GM18907 (cell line): ENCODE measurements around the gene ANKFY1.

Source experiments
- ATAC-seq: cut with Tn5 transposase; IDR thresholded peaks from one replicate; pipeline ENCODE4 v1.9.1; 2021; ENCODE audit warnings: mild to moderate bottlenecking, moderate library complexity; ENCODE audit not compliant: unreplicated experiment

ANKFY1 gene

DNA sequence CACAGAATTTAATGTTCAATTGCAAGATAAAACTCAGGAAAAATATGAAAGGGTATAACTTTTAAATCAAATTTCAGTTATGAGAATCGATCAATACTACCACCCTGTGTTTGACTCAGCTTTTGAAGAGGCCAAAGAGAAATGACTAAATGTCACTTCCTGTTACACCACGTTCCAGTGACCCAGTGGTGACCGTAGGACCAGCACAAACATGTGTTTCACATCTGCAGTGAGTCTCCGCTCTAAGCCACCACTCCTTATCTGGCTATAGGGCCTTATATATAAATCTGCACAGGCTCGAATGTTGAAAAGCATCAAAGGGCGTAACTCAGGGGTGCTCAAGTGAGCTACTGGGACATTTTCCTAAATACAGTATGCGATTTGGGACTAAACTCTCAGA lies 84.7 kb downstream of the ANKFY1 start:
- ATAC-seq = no peak

DNA sequence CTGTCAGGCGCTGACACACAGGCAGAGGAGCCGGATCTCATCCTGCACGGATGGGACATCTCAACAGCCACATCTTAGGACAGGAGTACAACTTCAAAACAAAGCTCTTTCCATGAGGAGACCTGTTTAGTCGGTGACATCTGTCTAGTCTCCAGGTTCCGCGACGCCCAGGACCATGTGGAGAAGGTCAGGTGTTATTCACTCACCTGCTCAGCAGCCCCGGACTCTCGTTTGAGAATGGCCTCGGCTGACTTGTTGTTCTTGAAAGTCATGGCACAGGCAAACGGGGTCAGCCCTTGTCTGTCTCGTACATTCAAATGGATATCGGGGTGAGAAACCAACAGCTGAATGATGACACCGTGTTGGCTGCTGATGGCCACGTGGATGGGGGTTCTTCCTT lies 85.1 kb downstream of the ANKFY1 start:
- no peak for ATAC-seq

GRCh38 chr17:4177806-4178205 lies 86.0 kb downstream of the ANKFY1 start:
- ATAC-seq = no peak

DNA sequence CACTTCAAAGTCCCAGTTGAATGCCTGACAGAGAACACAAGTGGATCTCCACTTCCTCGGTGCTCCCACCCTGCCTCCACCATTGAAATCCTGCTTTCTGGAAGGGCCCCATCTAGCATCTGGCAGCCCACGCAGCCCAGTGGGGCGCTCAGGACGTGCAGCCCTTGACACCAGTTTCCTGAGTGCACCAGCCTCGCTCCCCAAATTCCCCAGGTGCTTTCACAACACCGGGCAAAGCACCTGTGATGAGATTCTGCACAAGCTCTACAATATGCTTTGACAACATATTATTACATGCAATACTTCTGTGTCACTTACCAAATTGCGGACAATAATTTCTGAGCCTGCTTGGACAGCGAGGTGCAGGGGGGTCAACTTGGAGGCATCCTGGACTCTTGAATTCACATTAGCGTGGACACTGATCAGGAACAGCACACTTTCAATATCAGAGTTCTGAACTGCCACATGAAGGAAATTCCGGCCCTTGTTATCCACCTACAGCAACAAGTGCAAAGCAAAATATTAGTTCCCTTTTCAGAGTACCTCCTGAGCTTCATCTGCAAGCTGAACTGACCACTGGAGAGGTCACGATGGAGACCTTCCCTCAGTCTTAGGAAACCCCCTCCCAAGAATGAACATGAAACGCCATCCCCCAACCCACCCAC lies 86.8 kb downstream of the ANKFY1 start:
- ATAC-seq = no peak

DNA sequence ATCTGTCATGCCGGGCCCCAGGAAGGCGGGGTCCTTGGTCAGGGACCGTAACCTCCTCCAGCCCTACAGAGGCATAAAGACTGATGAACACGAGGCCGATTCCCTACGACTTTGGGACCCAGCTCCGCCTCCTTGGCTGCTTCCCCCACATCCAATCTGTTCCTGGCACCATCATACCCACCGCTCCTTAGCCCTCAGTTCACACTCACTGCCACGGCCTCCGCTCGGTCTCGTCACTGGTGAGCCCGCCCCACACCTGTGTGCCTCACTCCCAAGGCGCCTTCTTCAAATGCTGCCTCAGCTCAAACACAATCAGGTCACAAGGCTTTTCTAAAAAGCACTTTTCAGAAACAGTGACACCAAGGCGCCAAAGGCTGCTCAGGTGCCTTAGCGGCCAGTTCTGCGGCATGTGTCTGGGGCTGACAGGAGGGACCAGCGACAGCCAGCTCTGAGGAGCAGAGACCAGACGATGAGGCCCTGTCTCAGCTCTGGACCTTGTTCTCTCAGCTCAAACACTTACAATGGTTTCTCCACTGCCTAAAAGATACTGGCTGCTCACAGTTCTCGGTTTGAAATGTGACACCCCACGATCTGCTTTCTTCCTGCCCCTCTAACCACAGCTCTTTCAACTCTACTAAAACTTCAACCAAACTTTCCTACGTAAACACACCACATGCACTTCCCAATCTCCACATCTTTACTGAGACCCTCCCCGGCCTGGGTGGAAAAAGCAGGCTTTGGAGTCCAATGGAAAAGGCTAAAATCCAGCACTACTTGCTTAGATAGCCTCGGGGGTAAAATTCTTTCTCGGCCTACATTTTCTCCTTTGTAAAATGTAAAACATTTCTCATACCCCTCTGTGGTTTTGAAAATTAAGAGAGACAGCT lies 87.6 kb downstream of the ANKFY1 start:
- no peak for ATAC-seq

DNA sequence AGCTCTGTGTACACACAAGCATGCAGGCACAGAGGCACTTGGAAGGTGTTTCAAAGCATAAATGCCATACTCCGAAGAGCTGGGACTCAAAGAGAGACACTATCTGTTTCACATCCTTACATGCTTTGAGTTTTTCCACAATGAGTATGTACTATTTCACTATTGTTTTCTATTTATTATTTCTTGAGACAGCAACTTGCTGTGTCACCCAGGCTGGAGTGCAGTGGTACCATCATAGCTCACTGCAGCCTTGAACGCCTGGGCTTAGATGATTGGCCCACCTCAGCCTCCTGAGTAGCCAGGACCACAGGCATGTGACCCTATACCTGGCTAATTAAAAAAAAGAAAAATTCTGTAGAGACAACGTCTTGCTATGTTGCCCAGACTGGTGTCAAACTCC lies 89.2 kb downstream of the ANKFY1 start:
- ATAC-seq = no peak

DNA sequence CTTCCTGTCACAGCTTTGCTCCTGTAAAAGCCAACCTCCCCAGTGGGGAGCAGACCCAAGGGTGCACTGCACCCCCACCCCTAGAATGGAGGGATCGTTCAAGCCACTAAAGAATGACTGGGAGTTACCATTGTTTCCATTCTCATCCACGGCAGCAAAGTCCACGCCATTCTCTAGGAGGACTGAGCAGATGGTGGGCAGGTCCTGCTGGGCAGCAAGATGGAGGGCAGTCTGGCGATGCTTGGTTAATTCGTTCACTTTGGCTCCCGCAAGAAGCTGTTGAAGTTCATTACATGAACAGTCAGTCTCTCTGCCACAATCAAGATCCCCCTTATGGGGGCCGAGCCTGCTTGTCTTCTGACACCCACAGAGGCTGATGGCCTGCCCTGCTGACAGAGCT lies 90.0 kb downstream of the ANKFY1 start:
- ATAC-seq = no peak

DNA sequence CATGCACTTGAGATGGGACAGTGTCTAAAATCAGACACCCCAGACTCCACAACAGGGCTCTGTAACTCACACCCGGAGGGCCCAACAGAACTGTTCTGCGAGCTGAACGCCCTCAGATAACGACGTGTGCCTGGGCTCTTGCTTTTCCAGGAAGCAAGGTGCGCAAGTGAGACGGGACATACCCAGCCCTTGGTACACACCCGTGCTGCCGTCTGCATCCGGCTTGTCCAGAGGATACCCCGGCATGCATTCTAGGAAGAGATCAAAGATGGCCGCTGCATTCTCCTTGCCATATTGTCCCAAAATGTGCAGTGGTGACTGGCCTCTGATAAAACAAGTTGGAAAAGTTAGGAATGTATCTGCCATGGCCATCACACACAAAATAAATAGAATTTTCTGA lies 91.4 kb downstream of the ANKFY1 start:
- ATAC-seq = no peak

- ATAC-seq = no peak
Measured at GRCh38 chr17:4170639-4171280, 93.0 kb downstream of the ANKFY1 start.

GRCh38 chr17:4167786-4168185 lies 96.0 kb downstream of the ANKFY1 start:
- no peak for ATAC-seq

DNA sequence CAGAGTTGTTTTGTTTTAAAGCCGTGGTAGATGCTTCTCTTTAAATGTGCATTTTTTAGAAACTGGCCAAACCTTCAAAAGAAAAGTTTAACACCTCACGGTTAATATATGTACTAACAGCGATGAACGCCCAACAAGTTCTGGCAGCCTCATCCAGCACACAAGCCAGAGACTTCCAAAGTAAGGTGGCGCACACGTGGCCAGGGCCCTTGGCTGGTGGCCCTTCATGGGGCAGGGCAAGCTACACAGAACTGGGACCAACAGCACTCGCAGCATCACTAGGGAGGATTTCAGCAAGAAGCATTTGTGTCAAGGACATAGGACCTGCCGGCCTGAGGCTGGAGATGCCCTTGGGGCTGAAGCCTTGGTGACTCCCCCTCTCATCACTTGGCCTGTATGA lies 97.4 kb downstream of the ANKFY1 start:
- ATAC-seq = no peak

GRCh38 chr17:4165301-4166010 lies 98.3 kb downstream of the ANKFY1 start:
- no peak for ATAC-seq

DNA sequence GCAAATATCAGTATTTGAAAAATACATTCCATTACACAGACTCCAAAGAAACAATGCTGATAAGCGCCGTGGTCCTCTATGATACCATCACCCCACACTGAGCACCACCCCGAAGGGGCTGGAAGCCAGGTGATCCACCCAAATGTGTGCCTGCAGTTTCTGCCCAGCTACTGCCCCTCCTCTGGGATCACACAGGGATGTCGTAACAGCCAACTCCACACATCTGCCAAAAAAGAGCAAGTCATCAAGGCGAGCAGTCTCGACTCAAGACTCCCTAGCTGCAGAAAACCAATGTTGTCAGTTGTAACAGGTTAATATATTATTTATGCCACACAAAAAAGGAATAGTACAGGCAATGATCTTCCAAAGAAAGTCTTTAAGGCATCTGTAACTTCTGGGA lies 99.8 kb downstream of the ANKFY1 start:
- no peak for ATAC-seq

GRCh38 chr17:4162775-4163466 lies 100.9 kb downstream of the ANKFY1 start:
- ATAC-seq = no peak

- ATAC-seq = no peak
Measured at GRCh38 chr17:4162321-4162720, 101.5 kb downstream of the ANKFY1 start.

GRCh38 chr17:4161967-4162305 lies 101.8 kb downstream of the ANKFY1 start:
- ATAC-seq = no peak

DNA sequence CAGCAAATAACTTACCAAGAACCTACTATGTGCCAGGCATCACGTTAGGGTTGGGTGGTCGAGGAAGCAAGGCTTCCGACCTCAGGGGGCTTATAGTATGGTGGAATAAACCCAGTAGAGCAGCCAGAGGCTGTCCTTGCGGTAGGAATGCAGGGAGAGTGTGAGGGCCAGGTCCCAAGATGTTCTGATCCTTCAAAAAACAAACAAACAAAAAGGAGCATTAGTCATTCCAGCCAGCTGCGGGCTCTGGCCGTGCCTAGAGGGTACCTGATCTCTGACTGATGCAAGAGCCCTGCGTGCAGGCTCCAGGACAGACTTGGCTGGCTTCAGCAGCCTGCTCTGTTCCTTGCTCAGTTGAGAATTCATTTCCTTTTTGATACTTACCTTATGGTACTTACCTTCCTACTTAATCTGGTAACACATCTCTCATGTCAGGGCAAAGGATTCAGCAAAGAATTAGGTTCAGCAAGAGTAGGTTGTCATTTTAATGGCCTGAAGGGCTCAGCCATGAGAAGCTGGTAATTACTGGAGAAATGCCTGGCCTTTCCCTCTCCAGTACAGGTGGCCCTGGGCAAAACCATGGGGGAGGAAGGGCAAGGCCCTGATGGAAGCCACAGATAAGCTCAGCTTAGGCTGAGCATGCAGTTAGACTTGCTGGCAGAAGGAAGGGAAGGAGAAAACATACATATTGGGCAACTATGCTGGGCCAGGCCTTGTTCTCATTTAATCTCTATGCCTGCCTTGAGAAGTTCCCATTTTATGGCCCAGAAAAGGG lies 102.4 kb downstream of the ANKFY1 start:
- ATAC-seq = no peak

- no peak for ATAC-seq
Measured at GRCh38 chr17:4160294-4160859, 103.4 kb downstream of the ANKFY1 start.

GRCh38 chr17:4159761-4160160 lies 104.0 kb downstream of the ANKFY1 start:
- ATAC-seq = no peak
